ENCODE data around the gene OOSP3. TPM values are rescaled to one million over a fixed set of nuclear protein-coding genes. Genes with fewer than 3 reads are reported as not detected.

OOSP3 gene
- polyA plus RNA-seq, 1 donor from 2014 or later = not detected

- Histone ChIP-seq H3F3A (ENCODE audit: insufficient read depth, low read length, poor library complexity, severe bottlenecking) (no peaks in the 10 kb centered on the region), H3K36me3 (ENCODE audit: insufficient read depth, low read length) (no peaks in the 10 kb centered on the region), H3K9ac (ENCODE audit: low read length) (no peak overlapping the region)
Observed at GRCh38 chr11:59862252-59862651, 16.3 kb upstream of the OOSP3 start.

GRCh38 chr11:59865031-59865430, 13.6 kb upstream of the OOSP3 start:
- no peaks in the 10 kb centered on the region for H3K9me2 ChIP-seq (ENCODE audit: insufficient read depth, low read length)
- TF ChIP-seq POLR2AphosphoS5 (IDR thresholded peaks at IDR 0.05) (no peak), EP300 (conservative IDR thresholded peaks at IDR 0.05; ENCODE audit: poor library complexity, severe bottlenecking) (no peak), EZH2 (IDR thresholded peaks at IDR 0.05; ENCODE audit: borderline replicate concordance, insufficient read depth, low read length, poor library complexity, severe bottlenecking) (no peak), CTCF (IDR thresholded peaks at IDR 0.05; ENCODE audit: poor library complexity, severe bottlenecking) (no peak), SMC3 (conservative IDR thresholded peaks at IDR 0.05; ENCODE audit: poor library complexity) (no peak)

More at GRCh38 chr11:59862252-59862651, 16.3 kb upstream of the OOSP3 start:
- H3K9me3 ChIP-seq (ENCODE audit: low read length) = no peaks in the 10 kb centered on the region
- no peak overlapping the region for H2AFZ ChIP-seq (ENCODE audit: low read depth, low read length)
- H3K79me2 ChIP-seq (replicated peaks; ENCODE audit: insufficient read depth, low read length) = no peaks in the 10 kb centered on the region
- TF ChIP-seq EZH2 (IDR thresholded peaks at IDR 0.05; ENCODE audit: borderline replicate concordance, insufficient read depth, low read length, poor library complexity, severe bottlenecking) (no peak), CTCF (IDR thresholded peaks at IDR 0.05; ENCODE audit: poor library complexity, severe bottlenecking) (no peak), REST (IDR thresholded peaks at IDR 0.05; ENCODE audit: borderline replicate concordance) (no peak), SMC3 (conservative IDR thresholded peaks at IDR 0.05; ENCODE audit: poor library complexity) (no peak), POLR2AphosphoS5 (IDR thresholded peaks at IDR 0.05) (no peak), EP300 (conservative IDR thresholded peaks at IDR 0.05; ENCODE audit: poor library complexity, severe bottlenecking) (no peak), MXI1 (conservative IDR thresholded peaks at IDR 0.05; ENCODE audit: poor library complexity, severe bottlenecking) (no peak), RAD21 (conservative IDR thresholded peaks at IDR 0.05) (no peak), TAF1 (IDR thresholded peaks at IDR 0.05; ENCODE audit: low read depth) (no peak)
- no peak overlapping the region for H3K27ac ChIP-seq (ENCODE audit: low read length)
- no peak overlapping the region for H3K4me2 ChIP-seq (ENCODE audit: low read length)
- H3K9me2 ChIP-seq (ENCODE audit: insufficient read depth, low read length) = no peaks in the 10 kb centered on the region
- H3K27me3 ChIP-seq (ENCODE audit: insufficient read depth, low read depth, low read length) = no peaks in the 10 kb centered on the region
- no peaks in the 10 kb centered on the region for H4K20me1 ChIP-seq (ENCODE audit: insufficient read depth)
- H3K4me3 ChIP-seq (ENCODE audit: low read length) = no peak overlapping the region

More at GRCh38 chr11:59865031-59865430, 13.6 kb upstream of the OOSP3 start:
- no peaks in the 10 kb centered on the region for H3K27me3 ChIP-seq (ENCODE audit: insufficient read depth, low read depth, low read length)
- H4K20me1 ChIP-seq (ENCODE audit: insufficient read depth) = no peaks in the 10 kb centered on the region
- H2AFZ ChIP-seq (ENCODE audit: low read depth, low read length) = no peak overlapping the region
- no peaks in the 10 kb centered on the region for H3F3A ChIP-seq (ENCODE audit: insufficient read depth, low read length, poor library complexity, severe bottlenecking)
- no peaks in the 10 kb centered on the region for H3K36me3 ChIP-seq (ENCODE audit: insufficient read depth, low read length)
- H3K4me3 ChIP-seq (ENCODE audit: low read length) = no peak overlapping the region
- no peak overlapping the region for H3K4me2 ChIP-seq (ENCODE audit: low read length)
- H3K9ac ChIP-seq (ENCODE audit: low read length) = no peak overlapping the region
- no peak overlapping the region for H3K27ac ChIP-seq (ENCODE audit: low read length)
- no peaks in the 10 kb centered on the region for H3K79me2 ChIP-seq (replicated peaks; ENCODE audit: insufficient read depth, low read length)
- no peaks in the 10 kb centered on the region for H3K9me3 ChIP-seq (ENCODE audit: low read length)
